IgD-negative memory B cell (primary cell): ENCODE measurements around the gene FBXO21. TPM values are rescaled to one million over a fixed set of nuclear protein-coding genes. Genes with fewer than 3 reads are reported as not detected.
"Not testable (repeated sequence)": the region's sequence is repeated elsewhere in the genome, so short reads cannot be mapped to it uniquely, and the experiment has no call there.

Experiments used
- H3K27ac Mint-ChIP-seq, 3 donors: one replicate each; pipeline ENCODE4 v1.8.0; 2020 to 2022; ENCODE audit warnings: mild to moderate bottlenecking in 3 of 3, mixed read lengths in 3 of 3, moderate library complexity in 1 of 3
- H3K27me3 Mint-ChIP-seq: one replicate; pipeline ENCODE4 v1.8.0; 2021; ENCODE audit warnings: mixed read lengths
- H3K36me3 Mint-ChIP-seq: one replicate; pipeline ENCODE4 v1.8.0; 2020; ENCODE audit warnings: mild to moderate bottlenecking, mixed read lengths
- H3K4me1 Mint-ChIP-seq, 3 donors: one replicate each; pipeline ENCODE4 v1.8.0; 2020 to 2022; ENCODE audit warnings: mixed read lengths in 3 of 3, mild to moderate bottlenecking in 1 of 3
- H3K4me3 Mint-ChIP-seq, 4 donors: one replicate each; pipeline ENCODE4 v1.8.0; 2020 to 2022; ENCODE audit warnings: mild to moderate bottlenecking in 4 of 4, mixed read lengths in 4 of 4, moderate library complexity in 3 of 4
- H3K9me3 Mint-ChIP-seq, 3 donors: one replicate each; pipeline ENCODE4 v1.8.0; 2020 to 2021; ENCODE audit warnings: mixed read lengths in 3 of 3, mild to moderate bottlenecking in 1 of 3
- polyA plus RNA-seq: library from polyadenylated mRNA; unstranded; fragments of 300-500 nt; fragmentation: Illumina TruSeq; gene quantifications from one replicate; pipeline ENCODE4 v1.2.3, GENCODE V29; 2021

The FBXO21 gene
- polyA plus RNA-seq, 1 donor from 2014 or later = 43.3 TPM

- Mint-ChIP-seq H3K27me3 (no peaks in the 10 kb centered on the region), H3K4me1 (no peaks in the 10 kb centered on the region), H3K27ac (no peak overlapping the region), H3K4me3 (no peak overlapping the region), H3K36me3 (no peaks in the 10 kb centered on the region), H3K9me3 (no peaks in the 10 kb centered on the region)
These were observed 65.6 kb downstream of the FBXO21 start for GRCh38 chr12:117124421-117125271.

GRCh38 chr12:117121441-117121840, 68.8 kb downstream of the FBXO21 start:
- H3K9me3 Mint-ChIP-seq = no peaks in the 10 kb centered on the region
- no peak overlapping the region for H3K4me3 Mint-ChIP-seq
- H3K4me1 Mint-ChIP-seq = no peaks in the 10 kb centered on the region
- H3K27me3 Mint-ChIP-seq = no peaks in the 10 kb centered on the region
- H3K36me3 Mint-ChIP-seq = peaks cover 2% of the 10 kb centered on the region
- peak overlapping the region in 1 of 3 donors; percentile 25 for H3K27ac Mint-ChIP-seq

- peaks cover 2% of the 10 kb centered on the region for H3K36me3 Mint-ChIP-seq
- H3K9me3 Mint-ChIP-seq = no peaks in the 10 kb centered on the region
- no peaks in the 10 kb centered on the region for H3K27me3 Mint-ChIP-seq
- no peak overlapping the region for H3K27ac Mint-ChIP-seq
- H3K4me3 Mint-ChIP-seq = no peak overlapping the region
- no peaks in the 10 kb centered on the region for H3K4me1 Mint-ChIP-seq
These were observed 69.5 kb downstream of the FBXO21 start for GRCh38 chr12:117120787-117121186.

GRCh38 chr12:117119592-117120198, 70.6 kb downstream of the FBXO21 start:
- Mint-ChIP-seq H3K27me3 (no peaks in the 10 kb centered on the region), H3K4me3 (no peak overlapping the region), H3K9me3 (no peaks in the 10 kb centered on the region), H3K4me1 (no peaks in the 10 kb centered on the region), H3K36me3 (peaks cover 2% of the 10 kb centered on the region), H3K27ac (peak overlapping the region in 1 of 3 donors; percentile 31)

GRCh38 chr12:117118838-117119591, 71.3 kb downstream of the FBXO21 start:
- Mint-ChIP-seq H3K4me3 (no peak overlapping the region), H3K36me3 (peaks cover 2% of the 10 kb centered on the region), H3K9me3 (no peaks in the 10 kb centered on the region), H3K27ac (peak overlapping the region in 1 of 3 donors; percentile 31), H3K27me3 (no peaks in the 10 kb centered on the region), H3K4me1 (no peaks in the 10 kb centered on the region)

- peaks cover 0 to 1% (median 0%) of the 10 kb centered on the region in 3 donors for H3K4me1 Mint-ChIP-seq
- no peak overlapping the region for H3K4me3 Mint-ChIP-seq
- no peak overlapping the region for H3K27ac Mint-ChIP-seq
- peaks cover 2% of the 10 kb centered on the region for H3K36me3 Mint-ChIP-seq
- H3K27me3 Mint-ChIP-seq = peaks cover under 1% of the 10 kb centered on the region
- no peaks in the 10 kb centered on the region for H3K9me3 Mint-ChIP-seq
These were observed 75.5 kb downstream of the FBXO21 start for GRCh38 chr12:117114784-117115183.

- Mint-ChIP-seq H3K9me3 (no peaks in the 10 kb centered on the region), H3K4me1 (peaks cover 0 to 1% (median 0%) of the 10 kb centered on the region in 3 donors)
These were observed 77.0 kb downstream of the FBXO21 start for GRCh38 chr12:117113231-117113630.

GRCh38 chr12:117111821-117112595, 78.3 kb downstream of the FBXO21 start:
- no peaks in the 10 kb centered on the region for H3K9me3 Mint-ChIP-seq
- H3K4me3 Mint-ChIP-seq = no peak overlapping the region
- peaks cover 2% of the 10 kb centered on the region for H3K27me3 Mint-ChIP-seq
- no peak overlapping the region for H3K27ac Mint-ChIP-seq
- H3K36me3 Mint-ChIP-seq = no peaks in the 10 kb centered on the region
- H3K4me1 Mint-ChIP-seq = peaks cover 0 to 1% (median 0%) of the 10 kb centered on the region in 3 donors

More at GRCh38 chr12:117113231-117113630, 77.0 kb downstream of the FBXO21 start:
- Mint-ChIP-seq H3K36me3 (peaks cover 2% of the 10 kb centered on the region), H3K4me3 (no peak overlapping the region), H3K27ac (peak overlapping the region in 2 of 3 donors; percentile 46 to 84), H3K27me3 (peaks cover 2% of the 10 kb centered on the region)

GRCh38 chr12:117111386-117111785, 78.9 kb downstream of the FBXO21 start:
- Mint-ChIP-seq H3K4me1 (peaks cover 0 to 1% (median 0%) of the 10 kb centered on the region in 3 donors), H3K27ac (no peak overlapping the region), H3K36me3 (no peaks in the 10 kb centered on the region), H3K9me3 (no peaks in the 10 kb centered on the region), H3K27me3 (peaks cover 2% of the 10 kb centered on the region), H3K4me3 (no peak overlapping the region)

GRCh38 chr12:117109943-117110635, 80.2 kb downstream of the FBXO21 start:
- H3K36me3 Mint-ChIP-seq = no peaks in the 10 kb centered on the region
- no peak overlapping the region for H3K27ac Mint-ChIP-seq
- peaks cover 0 to 4% (median 0%) of the 10 kb centered on the region in 3 donors for H3K4me1 Mint-ChIP-seq
- H3K27me3 Mint-ChIP-seq = peaks cover 3% of the 10 kb centered on the region
- H3K4me3 Mint-ChIP-seq = no peak overlapping the region
- H3K9me3 Mint-ChIP-seq = no peaks in the 10 kb centered on the region

GRCh38 chr12:117105902-117106301, 84.4 kb downstream of the FBXO21 start:
- peaks cover 3% of the 10 kb centered on the region for H3K27me3 Mint-ChIP-seq
- H3K4me3 Mint-ChIP-seq = no peak overlapping the region
- peaks cover 0 to 3% (median 0%) of the 10 kb centered on the region in 3 donors for H3K4me1 Mint-ChIP-seq
- no peaks in the 10 kb centered on the region for H3K36me3 Mint-ChIP-seq
- peak overlapping the region in 1 of 3 donors; percentile 11 for H3K27ac Mint-ChIP-seq
- H3K9me3 Mint-ChIP-seq = no peaks in the 10 kb centered on the region

GRCh38 chr12:117104003-117104402, 86.3 kb downstream of the FBXO21 start:
- H3K27ac Mint-ChIP-seq, H3K9me3 Mint-ChIP-seq, H3K4me3 Mint-ChIP-seq: not testable (repeated sequence)

GRCh38 chr12:117102800-117103181, 87.5 kb downstream of the FBXO21 start:
- Mint-ChIP-seq H3K4me1 (peaks cover 3 to 10% (median 5%) of the 10 kb centered on the region in 3 donors), H3K36me3 (no peaks in the 10 kb centered on the region), H3K9me3 (no peaks in the 10 kb centered on the region), H3K27ac (no peak overlapping the region), H3K27me3 (peaks cover 3% of the 10 kb centered on the region), H3K4me3 (no peak overlapping the region)

More at GRCh38 chr12:117104003-117104402, 86.3 kb downstream of the FBXO21 start:
- H3K27me3 Mint-ChIP-seq, H3K36me3 Mint-ChIP-seq, H3K4me1 Mint-ChIP-seq: not testable (repeated sequence)
